GM19099 (cell line): ENCODE data around the gene CFAP20.

Experiments used
- POLR2A ChIP-seq: IDR thresholded peaks from 3 replicates; pipeline ENCODE4 v1.6.1; 2011; ENCODE audit warnings: low read depth; ENCODE audit not compliant: insufficient read length; ENCODE audit errors: extremely low read depth

Gene CFAP20

GRCh38 chr16:58127634-58128033 lies 1.5 kb downstream of the CFAP20 start:
- TF ChIP-seq POLR2A, result no peak

- no peak for TF ChIP-seq POLR2A
Measured at GRCh38 chr16:58127033-58127556, 2.1 kb downstream of the CFAP20 start.

- no peak for TF ChIP-seq POLR2A
Measured at GRCh38 chr16:58126451-58126961, 2.7 kb downstream of the CFAP20 start.

GRCh38 chr16:58125781-58126335 lies 3.3 kb downstream of the CFAP20 start:
- no peak for TF ChIP-seq POLR2A

GRCh38 chr16:58125041-58125440 lies 4.1 kb downstream of the CFAP20 start:
- no peak for TF ChIP-seq POLR2A

GRCh38 chr16:58124601-58124915 lies 4.6 kb downstream of the CFAP20 start:
- no peak for TF ChIP-seq POLR2A

GRCh38 chr16:58123896-58124600 lies 5.1 kb downstream of the CFAP20 start:
- TF ChIP-seq POLR2A, result no peak

- TF ChIP-seq POLR2A, result no peak
Measured at GRCh38 chr16:58121132-58121531, 8.0 kb downstream of the CFAP20 start.

- no peak for TF ChIP-seq POLR2A
Measured at GRCh38 chr16:58120234-58120633, 8.9 kb downstream of the CFAP20 start.

GRCh38 chr16:58119509-58119845 lies 9.7 kb downstream of the CFAP20 start:
- no peak for TF ChIP-seq POLR2A

GRCh38 chr16:58118801-58119508 lies 10.2 kb downstream of the CFAP20 start:
- no peak for TF ChIP-seq POLR2A

- no peak for TF ChIP-seq POLR2A
Measured at GRCh38 chr16:58116529-58116928, 12.7 kb downstream of the CFAP20 start.

GRCh38 chr16:58116081-58116480 lies 13.1 kb downstream of the CFAP20 start:
- no peak for TF ChIP-seq POLR2A

- TF ChIP-seq POLR2A, result no peak
Measured at GRCh38 chr16:58114827-58115825, 14.1 kb downstream of the CFAP20 start.

- TF ChIP-seq POLR2A, result no peak
Measured at GRCh38 chr16:58111302-58111627, 17.9 kb downstream of the CFAP20 start.
